HEK293 (cell line): ENCODE data around the gene GPR162.

Experiments used
- CTCF ChIA-PET: fragments of 350-600 bp; formaldehyde crosslinking; extraction: SDS; loops from one replicate; lab custom pipeline; 2021; ENCODE audit warnings: antibody characterized with exemption; lab: Yijun Ruan, JAX
- POLR2A ChIA-PET: fragments of 300-600 bp; formaldehyde crosslinking; extraction: SDS; loops from one replicate; lab custom pipeline; 2020; ENCODE audit warnings: antibody characterized with exemption, inconsistent platforms; lab: Yijun Ruan, JAX
- H3K27ac ChIP-seq: fragments of 200-500 bp; sonication (Bioruptor generic); 2 replicates; pipeline ENCODE4 v1.5.1; 2014; ENCODE audit warnings: low read depth, low read length, control low read depth, inconsistent platforms; ENCODE audit errors: extremely low read depth
- H3K36me3 ChIP-seq, 2 experiments: fragments of 200-500 bp in 1 of 2; sonication (Bioruptor generic) in 1 of 2; 1 replicate in 1 of 2; 2 replicates in 1 of 2; pipeline ENCODE4 v1.5.1; 2014 to 2017; ENCODE audit warnings: inconsistent platforms in 2 of 2, low read length in 2 of 2; ENCODE audit not compliant: control insufficient read depth in 2 of 2, insufficient read depth in 1 of 2
- H3K4me1 ChIP-seq: fragments of 200-500 bp; sonication (Bioruptor generic); 2 replicates; pipeline ENCODE4 v1.5.1; 2014; ENCODE audit warnings: mild to moderate bottlenecking, low read length, inconsistent platforms; ENCODE audit not compliant: control insufficient read depth, insufficient read depth
- H3K4me3 ChIP-seq: 2 replicates; pipeline ENCODE4 v1.5.1; 2011; ENCODE audit warnings: low read depth, mild to moderate bottlenecking, control low read depth, low read length, moderate library complexity
- H3K9me3 ChIP-seq: fragments of 200-500 bp; sonication (Bioruptor generic); 2 replicates; pipeline ENCODE4 v1.5.1; 2014; ENCODE audit warnings: low read depth, low read length, inconsistent platforms; ENCODE audit not compliant: control insufficient read depth, insufficient read depth
- EGR2 ChIP-seq: fragments of 450-650 bp; formaldehyde crosslinking; IDR thresholded peaks from 2 replicates; pipeline ENCODE4 v1.5.1; 2016; ENCODE audit warnings: low read depth, missing biosample characterization, missing genetic modification characterization
- FEZF1 ChIP-seq: fragments of 450-650 bp; formaldehyde crosslinking; IDR thresholded peaks from 2 replicates; pipeline ENCODE4 v1.5.1; 2016; ENCODE audit warnings: missing biosample characterization, missing genetic modification characterization
- GLI2 ChIP-seq: fragments of 450-650 bp; formaldehyde crosslinking; IDR thresholded peaks from 2 replicates; pipeline ENCODE4; 2017; ENCODE audit warnings: missing biosample characterization, missing genetic modification characterization, low read depth, borderline replicate concordance
- GLIS1 ChIP-seq: fragments of 450-650 bp; formaldehyde crosslinking; IDR thresholded peaks from 2 replicates; pipeline ENCODE4 v1.5.1; 2016; ENCODE audit warnings: missing biosample characterization, missing genetic modification characterization
- GLIS2 ChIP-seq: fragments of 450-650 bp; formaldehyde crosslinking; IDR thresholded peaks from 2 replicates; pipeline ENCODE4 v1.5.1; 2016; ENCODE audit warnings: missing biosample characterization, missing genetic modification characterization
- INSM2 ChIP-seq: fragments of 450-650 bp; formaldehyde crosslinking; IDR thresholded peaks from 2 replicates; pipeline ENCODE4 v1.5.1; 2016; ENCODE audit warnings: missing biosample characterization, missing genetic modification characterization
- MYNN ChIP-seq: fragments of 450-650 bp; formaldehyde crosslinking; IDR thresholded peaks from 2 replicates; pipeline ENCODE4 v1.5.1; 2016; ENCODE audit warnings: missing biosample characterization, missing genetic modification characterization, borderline replicate concordance
- MZF1 ChIP-seq: fragments of 450-650 bp; formaldehyde crosslinking; IDR thresholded peaks from 2 replicates; pipeline ENCODE4 v1.5.1; 2017; ENCODE audit warnings: missing biosample characterization, missing genetic modification characterization, borderline replicate concordance
- REST ChIP-seq: fragments of 450-650 bp; formaldehyde crosslinking; IDR thresholded peaks from 2 replicates; pipeline ENCODE4 v1.5.1; 2016; ENCODE audit warnings: missing biosample characterization, missing genetic modification characterization
- SP7 ChIP-seq: fragments of 450-650 bp; formaldehyde crosslinking; IDR thresholded peaks from 2 replicates; pipeline ENCODE4 v1.5.1; 2016; ENCODE audit warnings: missing biosample characterization, missing genetic modification characterization
- YY2 ChIP-seq: fragments of 450-650 bp; formaldehyde crosslinking; IDR thresholded peaks from 2 replicates; pipeline ENCODE4 v1.5.1; 2016; ENCODE audit warnings: missing biosample characterization, missing genetic modification characterization
- ZNF350 ChIP-seq: fragments of 450-650 bp; formaldehyde crosslinking; IDR thresholded peaks from 2 replicates; pipeline ENCODE4 v1.5.0; 2017; ENCODE audit warnings: missing biosample characterization, mild to moderate bottlenecking, missing genetic modification characterization
- ZNF548 ChIP-seq: fragments of 450-650 bp; formaldehyde crosslinking; IDR thresholded peaks from 2 replicates; pipeline ENCODE4 v1.5.1; 2016; ENCODE audit warnings: missing biosample characterization, missing genetic modification characterization
- ZNF843 ChIP-seq: fragments of 450-650 bp; formaldehyde crosslinking; IDR thresholded peaks from 2 replicates; pipeline ENCODE4 v1.5.1; 2016; ENCODE audit warnings: missing biosample characterization, missing genetic modification characterization
- ZSCAN23 ChIP-seq: fragments of 450-650 bp; formaldehyde crosslinking; IDR thresholded peaks from 2 replicates; pipeline ENCODE4 v1.5.1; 2016; ENCODE audit warnings: missing biosample characterization, missing genetic modification characterization
- TF ChIP-seq, protein P1 (sequence below): fragments of 450-650 bp; formaldehyde crosslinking; IDR thresholded peaks from 2 replicates; pipeline ENCODE4 v1.5.1; 2017; ENCODE audit warnings: missing biosample characterization, missing genetic modification characterization
- TF ChIP-seq, protein P2 (sequence below): fragments of 450-650 bp; formaldehyde crosslinking; IDR thresholded peaks from 2 replicates; pipeline ENCODE4 v1.5.1; 2017; ENCODE audit warnings: missing biosample characterization, missing genetic modification characterization

Gene GPR162

GRCh38 chr12:6820166-6820565 is 1.5 kb upstream of the GPR162 start:
- ChIA-PET CTCF (interaction anchor here (1.0 to 8.1 kb wide), 3 partner anchors 15 to 67 kb away, joined by 3 to 116 read pairs (median 5); partner anchors contain the start of genes MLF2 and PTMS), POLR2A (no interaction called here)
- H3K4me3 ChIP-seq = no peak overlapping the region
- H3K27ac ChIP-seq = no peak overlapping the region
- peaks cover 0 to 3% of the 10 kb centered on the region in 2 experiments; a peak in 1 of 3 replicates for H3K36me3 ChIP-seq
- H3K4me1 ChIP-seq = peaks cover 6% of the 10 kb centered on the region; the same call in 1 of the 2 replicates
- H3K9me3 ChIP-seq = no peaks in the 10 kb centered on the region
- no peak for TF ChIP-seq ZSCAN23 (tag by site-specific recombination)
- no peak for TF ChIP-seq SP7
- TF ChIP-seq ZNF548 = no peak

DNA sequence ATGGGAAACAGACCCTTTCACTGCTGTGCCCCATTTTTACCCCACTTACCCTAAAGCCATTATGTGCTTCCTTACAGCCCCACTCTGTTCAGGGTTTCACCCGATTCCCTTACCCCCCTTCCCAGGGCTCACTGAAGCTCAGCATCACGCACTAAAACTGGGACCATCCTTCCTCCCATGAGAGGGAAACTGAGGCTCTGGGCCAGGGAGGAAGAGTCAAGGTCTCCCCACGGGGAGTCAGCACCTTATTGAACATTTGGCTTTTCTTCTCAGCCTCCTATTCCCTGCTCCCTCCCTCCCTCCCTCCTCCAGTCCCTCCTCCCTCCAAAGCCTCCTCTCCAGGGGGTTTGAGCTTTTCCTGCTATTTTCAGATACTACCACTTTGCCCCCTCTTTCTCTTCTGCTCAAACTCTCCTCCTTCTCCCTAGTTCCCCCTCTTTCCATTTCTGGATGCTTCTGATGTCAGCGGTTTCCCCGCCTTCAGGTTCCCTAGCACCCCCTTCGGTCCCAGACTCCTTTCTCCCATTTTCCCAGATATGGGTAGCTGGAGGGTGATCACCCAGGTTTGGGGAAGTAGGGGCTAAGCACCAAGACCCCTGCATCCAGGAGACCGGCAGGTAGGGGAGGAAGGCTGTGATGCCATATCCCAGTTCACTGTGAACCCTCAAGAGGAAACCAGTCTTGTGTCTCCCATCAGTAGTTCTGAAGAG is 960 bp downstream of the GPR162 start:
- ChIA-PET POLR2A (interaction anchor here (0.6 to 2.0 kb wide), 4 partner anchors 10 to 70 kb away, joined by 4 to 11 read pairs (median 10); partner anchors contain the start of genes CDCA3, MLF2 and USP5), CTCF (interaction anchor here (0.5 to 8.1 kb wide), 8 partner anchors 9 to 255 kb away, joined by 3 to 116 read pairs (median 4); partner anchors contain the start of gene MLF2)
- peaks cover 6% of the 10 kb centered on the region; the same call in 1 of the 2 replicates for H3K4me1 ChIP-seq
- H3K27ac ChIP-seq = no peak overlapping the region
- peaks cover 0 to 3% of the 10 kb centered on the region in 2 experiments; a peak in 1 of 3 replicates for H3K36me3 ChIP-seq
- H3K4me3 ChIP-seq = no peak overlapping the region
- TF ChIP-seq, protein P1, sequence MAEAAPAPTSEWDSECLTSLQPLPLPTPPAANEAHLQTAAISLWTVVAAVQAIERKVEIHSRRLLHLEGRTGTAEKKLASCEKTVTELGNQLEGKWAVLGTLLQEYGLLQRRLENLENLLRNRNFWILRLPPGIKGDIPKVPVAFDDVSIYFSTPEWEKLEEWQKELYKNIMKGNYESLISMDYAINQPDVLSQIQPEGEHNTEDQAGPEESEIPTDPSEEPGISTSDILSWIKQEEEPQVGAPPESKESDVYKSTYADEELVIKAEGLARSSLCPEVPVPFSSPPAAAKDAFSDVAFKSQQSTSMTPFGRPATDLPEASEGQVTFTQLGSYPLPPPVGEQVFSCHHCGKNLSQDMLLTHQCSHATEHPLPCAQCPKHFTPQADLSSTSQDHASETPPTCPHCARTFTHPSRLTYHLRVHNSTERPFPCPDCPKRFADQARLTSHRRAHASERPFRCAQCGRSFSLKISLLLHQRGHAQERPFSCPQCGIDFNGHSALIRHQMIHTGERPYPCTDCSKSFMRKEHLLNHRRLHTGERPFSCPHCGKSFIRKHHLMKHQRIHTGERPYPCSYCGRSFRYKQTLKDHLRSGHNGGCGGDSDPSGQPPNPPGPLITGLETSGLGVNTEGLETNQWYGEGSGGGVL = peak; percentile 29; the same call in 1 of the 2 replicates
- no peak for TF ChIP-seq REST (tag by site-specific recombination)
- no peaks in the 10 kb centered on the region for H3K9me3 ChIP-seq

DNA sequence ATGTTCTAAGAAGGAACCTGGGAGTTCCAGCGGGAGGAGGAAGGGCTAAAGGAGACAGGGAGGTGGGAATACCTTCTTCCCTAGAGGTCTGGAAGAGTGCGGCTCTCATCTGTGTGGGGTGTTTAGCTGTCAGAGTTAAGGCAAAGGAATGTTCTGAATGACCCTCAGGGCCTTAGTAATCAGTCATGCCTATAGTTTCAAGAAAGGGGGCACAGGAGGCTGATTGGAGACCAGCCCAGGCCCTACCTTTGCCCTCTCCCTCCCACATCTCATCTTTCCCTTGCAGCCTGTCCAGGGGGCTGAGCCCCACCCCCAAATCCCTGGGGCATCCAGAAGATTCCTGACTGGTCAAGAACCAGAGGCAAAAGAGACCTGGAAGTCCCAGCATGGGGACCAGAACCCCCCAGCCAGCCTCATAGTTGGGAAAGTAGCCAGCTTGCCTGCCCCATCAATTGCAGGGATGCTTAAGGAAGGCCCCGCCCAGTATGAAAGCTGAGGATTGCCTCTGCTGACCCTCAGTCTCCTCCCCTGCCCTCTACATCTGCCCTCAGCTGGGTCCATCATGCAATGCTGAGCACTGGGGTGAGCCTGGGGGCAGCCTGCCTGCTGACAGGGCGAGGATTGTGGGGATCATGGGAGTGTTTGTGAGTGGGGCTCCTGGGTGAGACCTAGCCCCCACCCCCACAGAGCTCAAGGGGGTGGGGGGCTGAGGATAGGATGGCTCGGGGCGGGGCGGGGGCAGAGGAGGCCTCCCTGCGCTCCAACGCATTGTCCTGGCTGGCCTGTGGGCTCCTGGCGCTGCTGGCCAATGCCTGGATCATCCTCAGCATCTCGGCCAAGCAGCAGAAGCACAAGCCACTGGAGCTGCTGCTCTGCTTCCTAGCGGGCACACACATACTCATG is 1.8 kb downstream of the GPR162 start:
- ChIA-PET CTCF (interaction anchor here (0.6 to 8.1 kb wide), 4 partner anchors 41 to 70 kb away, joined by 3 to 116 read pairs (median 18); partner anchors contain the start of gene MLF2), POLR2A (no interaction called here)
- no peak overlapping the region for H3K27ac ChIP-seq
- H3K9me3 ChIP-seq = no peaks in the 10 kb centered on the region
- H3K4me3 ChIP-seq = no peak overlapping the region
- H3K4me1 ChIP-seq = peaks cover 6% of the 10 kb centered on the region; the same call in 1 of the 2 replicates
- peaks cover 0 to 3% of the 10 kb centered on the region in 2 experiments; a peak in 1 of 3 replicates for H3K36me3 ChIP-seq
- TF ChIP-seq ZNF843 (no peak), MZF1 (tag by site-specific recombination) (no peak), FEZF1 (tag by site-specific recombination) (no peak), GLIS2 (peak; percentile 24; the same call in 1 of the 2 replicates), YY2 (tag by site-specific recombination) (no peak), INSM2 (tag by site-specific recombination) (no peak), MYNN (tag by site-specific recombination) (no peak), GLIS1 (tag by site-specific recombination) (peak; percentile 71), EGR2 (no peak), ZNF350 (tag by site-specific recombination) (no peak), GLI2 (tag by site-specific recombination) (no peak)
- TF ChIP-seq, protein P2, sequence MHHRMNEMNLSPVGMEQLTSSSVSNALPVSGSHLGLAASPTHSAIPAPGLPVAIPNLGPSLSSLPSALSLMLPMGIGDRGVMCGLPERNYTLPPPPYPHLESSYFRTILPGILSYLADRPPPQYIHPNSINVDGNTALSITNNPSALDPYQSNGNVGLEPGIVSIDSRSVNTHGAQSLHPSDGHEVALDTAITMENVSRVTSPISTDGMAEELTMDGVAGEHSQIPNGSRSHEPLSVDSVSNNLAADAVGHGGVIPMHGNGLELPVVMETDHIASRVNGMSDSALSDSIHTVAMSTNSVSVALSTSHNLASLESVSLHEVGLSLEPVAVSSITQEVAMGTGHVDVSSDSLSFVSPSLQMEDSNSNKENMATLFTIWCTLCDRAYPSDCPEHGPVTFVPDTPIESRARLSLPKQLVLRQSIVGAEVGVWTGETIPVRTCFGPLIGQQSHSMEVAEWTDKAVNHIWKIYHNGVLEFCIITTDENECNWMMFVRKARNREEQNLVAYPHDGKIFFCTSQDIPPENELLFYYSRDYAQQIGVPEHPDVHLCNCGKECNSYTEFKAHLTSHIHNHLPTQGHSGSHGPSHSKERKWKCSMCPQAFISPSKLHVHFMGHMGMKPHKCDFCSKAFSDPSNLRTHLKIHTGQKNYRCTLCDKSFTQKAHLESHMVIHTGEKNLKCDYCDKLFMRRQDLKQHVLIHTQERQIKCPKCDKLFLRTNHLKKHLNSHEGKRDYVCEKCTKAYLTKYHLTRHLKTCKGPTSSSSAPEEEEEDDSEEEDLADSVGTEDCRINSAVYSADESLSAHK = no peak
